ENCODE data around the gene SARS1.

DNA sequence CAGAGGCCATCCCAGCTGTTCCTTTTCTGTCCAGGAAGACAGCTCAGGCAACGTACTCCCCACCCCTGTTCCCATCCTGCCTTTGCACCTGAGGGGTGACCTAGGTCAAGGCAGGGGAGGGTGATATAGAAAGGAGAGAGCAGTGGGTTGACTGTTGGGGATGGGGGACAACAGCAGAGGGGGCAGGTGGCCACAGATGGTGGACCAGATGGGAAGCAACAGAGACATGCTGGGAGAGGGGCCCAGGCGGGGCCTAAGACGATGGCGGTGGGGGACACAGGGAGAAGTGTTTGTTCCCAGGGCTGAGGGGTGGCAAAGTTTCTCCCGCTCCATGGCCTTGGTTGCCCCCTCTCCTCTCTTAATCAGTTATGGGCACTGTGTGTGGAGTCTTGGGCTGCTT lies 42.0 kb downstream of the SARS1 start:
- TF ChIP-seq, protein P1, sequence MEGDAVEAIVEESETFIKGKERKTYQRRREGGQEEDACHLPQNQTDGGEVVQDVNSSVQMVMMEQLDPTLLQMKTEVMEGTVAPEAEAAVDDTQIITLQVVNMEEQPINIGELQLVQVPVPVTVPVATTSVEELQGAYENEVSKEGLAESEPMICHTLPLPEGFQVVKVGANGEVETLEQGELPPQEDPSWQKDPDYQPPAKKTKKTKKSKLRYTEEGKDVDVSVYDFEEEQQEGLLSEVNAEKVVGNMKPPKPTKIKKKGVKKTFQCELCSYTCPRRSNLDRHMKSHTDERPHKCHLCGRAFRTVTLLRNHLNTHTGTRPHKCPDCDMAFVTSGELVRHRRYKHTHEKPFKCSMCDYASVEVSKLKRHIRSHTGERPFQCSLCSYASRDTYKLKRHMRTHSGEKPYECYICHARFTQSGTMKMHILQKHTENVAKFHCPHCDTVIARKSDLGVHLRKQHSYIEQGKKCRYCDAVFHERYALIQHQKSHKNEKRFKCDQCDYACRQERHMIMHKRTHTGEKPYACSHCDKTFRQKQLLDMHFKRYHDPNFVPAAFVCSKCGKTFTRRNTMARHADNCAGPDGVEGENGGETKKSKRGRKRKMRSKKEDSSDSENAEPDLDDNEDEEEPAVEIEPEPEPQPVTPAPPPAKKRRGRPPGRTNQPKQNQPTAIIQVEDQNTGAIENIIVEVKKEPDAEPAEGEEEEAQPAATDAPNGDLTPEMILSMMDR (IDR thresholded peaks at IDR 0.05; ENCODE audit: low read depth, low read length, missing input control), result no peak
- TF ChIP-seq RXRA (IDR thresholded peaks at IDR 0.05) (no peak), SP1 (IDR thresholded peaks at IDR 0.05) (no peak), TAF1 (conservative IDR thresholded peaks at IDR 0.05) (no peak), RAD21 (IDR thresholded peaks at IDR 0.05) (no peak)
- TF ChIP-seq, protein P2, sequence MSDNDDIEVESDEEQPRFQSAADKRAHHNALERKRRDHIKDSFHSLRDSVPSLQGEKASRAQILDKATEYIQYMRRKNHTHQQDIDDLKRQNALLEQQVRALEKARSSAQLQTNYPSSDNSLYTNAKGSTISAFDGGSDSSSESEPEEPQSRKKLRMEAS (IDR thresholded peaks at IDR 0.05), result no peak
